Retinal pigment epithelial cell (primary cell): ENCODE results near the gene GSKIP.

Source experiments
- DNase-seq: peaks from one replicate; pipeline ENCODE4 v3.0.0-alpha.2; 2010; ENCODE audit warnings: low read depth
- H3K4me3 ChIP-seq: 2 replicates; pipeline ENCODE4 v1.5.1; 2011; ENCODE audit warnings: mild to moderate bottlenecking, low read length, control low read depth, moderate library complexity
- TF ChIP-seq, protein P1 (sequence below): conservative IDR thresholded peaks from 2 replicates; pipeline ENCODE4 v1.5.1; 2011; ENCODE audit warnings: low read depth, low read length, control low read depth, inconsistent platforms

Gene GSKIP

DNA sequence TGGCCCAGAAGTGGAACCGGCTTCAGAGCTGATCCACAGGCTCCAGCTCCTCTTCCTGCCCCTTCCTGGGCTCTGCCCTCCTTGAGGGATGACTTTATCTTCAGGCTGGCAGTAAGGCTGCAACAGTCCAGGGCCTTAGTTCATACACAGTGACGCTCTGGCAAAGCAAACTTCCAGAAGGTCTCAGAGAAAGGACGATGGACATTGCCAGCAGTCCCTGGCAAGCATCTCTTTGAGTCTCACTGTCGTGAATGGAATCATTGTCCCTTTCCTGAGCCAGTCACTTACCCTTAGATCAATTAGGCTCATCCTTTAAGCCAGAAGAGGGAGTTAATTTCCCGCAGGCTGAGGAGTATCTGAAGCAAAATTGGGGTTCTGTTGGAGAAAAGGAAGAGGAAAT lies 37.2 kb downstream of the GSKIP start:
- no peak for DNase-seq
- H3K4me3 ChIP-seq = no peak overlapping the region
- TF ChIP-seq, protein P1, sequence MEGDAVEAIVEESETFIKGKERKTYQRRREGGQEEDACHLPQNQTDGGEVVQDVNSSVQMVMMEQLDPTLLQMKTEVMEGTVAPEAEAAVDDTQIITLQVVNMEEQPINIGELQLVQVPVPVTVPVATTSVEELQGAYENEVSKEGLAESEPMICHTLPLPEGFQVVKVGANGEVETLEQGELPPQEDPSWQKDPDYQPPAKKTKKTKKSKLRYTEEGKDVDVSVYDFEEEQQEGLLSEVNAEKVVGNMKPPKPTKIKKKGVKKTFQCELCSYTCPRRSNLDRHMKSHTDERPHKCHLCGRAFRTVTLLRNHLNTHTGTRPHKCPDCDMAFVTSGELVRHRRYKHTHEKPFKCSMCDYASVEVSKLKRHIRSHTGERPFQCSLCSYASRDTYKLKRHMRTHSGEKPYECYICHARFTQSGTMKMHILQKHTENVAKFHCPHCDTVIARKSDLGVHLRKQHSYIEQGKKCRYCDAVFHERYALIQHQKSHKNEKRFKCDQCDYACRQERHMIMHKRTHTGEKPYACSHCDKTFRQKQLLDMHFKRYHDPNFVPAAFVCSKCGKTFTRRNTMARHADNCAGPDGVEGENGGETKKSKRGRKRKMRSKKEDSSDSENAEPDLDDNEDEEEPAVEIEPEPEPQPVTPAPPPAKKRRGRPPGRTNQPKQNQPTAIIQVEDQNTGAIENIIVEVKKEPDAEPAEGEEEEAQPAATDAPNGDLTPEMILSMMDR = no peak

- no peak overlapping the region for H3K4me3 ChIP-seq
- DNase-seq = no peak
- TF ChIP-seq, protein P1 = no peak
These were observed 40.1 kb downstream of the GSKIP start for GRCh38 chr14:96403409-96403808.

DNA sequence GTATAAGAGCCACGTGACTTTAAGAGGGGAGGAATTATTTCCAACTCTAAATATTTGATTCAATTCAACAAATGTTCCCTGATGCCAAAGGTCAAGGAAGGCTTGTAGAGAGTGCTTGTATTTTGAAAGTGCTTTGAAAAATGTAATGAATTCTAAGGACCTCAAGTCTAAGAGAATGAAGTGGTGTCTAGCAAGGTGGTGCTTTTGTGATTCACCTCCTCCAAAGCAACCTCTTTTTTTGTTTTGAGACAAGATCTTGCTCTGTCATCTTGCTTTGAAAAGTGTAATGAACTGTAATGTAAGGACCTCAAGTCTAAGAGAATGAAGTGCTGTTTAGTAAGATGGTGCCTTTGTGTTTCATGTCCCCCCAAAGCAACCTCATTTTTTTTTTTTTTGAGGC lies 42.4 kb downstream of the GSKIP start:
- H3K4me3 ChIP-seq = no peak overlapping the region
- TF ChIP-seq, protein P1 = no peak
- no peak for DNase-seq

DNA sequence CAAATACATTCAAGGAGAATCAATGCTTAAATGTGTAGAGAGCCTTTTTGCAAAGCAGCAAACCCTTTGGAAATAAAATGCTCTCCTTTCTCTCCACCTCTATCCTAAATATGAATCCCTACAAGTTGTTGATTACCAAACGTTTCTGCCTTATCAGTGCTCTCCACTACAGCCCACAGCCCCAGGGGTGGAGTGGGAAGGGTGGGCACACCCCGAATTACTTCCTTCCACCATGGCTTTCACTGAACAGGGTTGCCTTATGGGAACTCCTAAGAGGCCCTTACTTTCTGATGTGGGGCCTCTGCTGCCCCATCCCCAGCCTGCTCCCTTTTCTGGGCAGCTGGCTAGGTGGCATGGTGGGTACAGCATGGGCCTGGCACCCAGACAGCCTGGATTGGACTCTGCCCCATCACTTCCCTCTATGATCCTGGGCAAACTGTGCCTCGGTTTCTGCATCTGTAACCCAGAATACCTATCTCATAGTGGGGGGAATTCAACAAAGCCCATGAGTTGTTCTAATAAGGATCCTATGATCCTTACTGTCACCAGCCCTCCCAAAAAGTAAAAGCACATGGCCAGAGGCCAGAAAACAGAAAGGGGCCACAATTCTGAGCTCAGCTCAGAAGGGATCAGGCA lies 44.7 kb downstream of the GSKIP start:
- no peak overlapping the region for H3K4me3 ChIP-seq
- TF ChIP-seq, protein P1 = no peak

GRCh38 chr14:96408608-96409007 lies 45.3 kb downstream of the GSKIP start:
- no peak overlapping the region for H3K4me3 ChIP-seq

More for the DNA sequence above, 44.7 kb downstream of the GSKIP start:
- DNase-seq = no peak

DNA sequence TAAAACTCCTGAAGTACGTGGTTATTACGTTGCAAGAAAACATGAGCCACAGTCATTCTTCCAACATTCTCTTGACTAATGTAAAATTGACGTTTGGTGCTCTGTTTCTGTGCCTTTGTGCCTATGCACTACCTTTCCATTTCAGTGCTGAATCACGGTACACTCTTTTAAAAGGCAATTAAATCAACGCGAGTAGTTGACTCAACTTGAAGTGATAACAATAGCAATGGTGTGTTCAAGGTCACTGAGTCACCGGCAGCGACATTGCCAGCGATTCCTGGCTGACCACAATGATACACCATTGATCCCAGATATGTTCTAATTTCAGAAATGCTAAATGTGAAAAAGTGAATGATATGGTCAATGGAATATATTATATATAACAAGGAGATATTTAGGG lies 46.4 kb downstream of the GSKIP start:
- no peak overlapping the region for H3K4me3 ChIP-seq
- TF ChIP-seq, protein P1 = no peak
- no peak for DNase-seq

More at GRCh38 chr14:96408608-96409007, 45.3 kb downstream of the GSKIP start:
- DNase-seq = no peak
- TF ChIP-seq, protein P1 = no peak

- TF ChIP-seq, protein P1 = no peak
- H3K4me3 ChIP-seq = no peak overlapping the region
- DNase-seq = no peak
These were observed 46.8 kb downstream of the GSKIP start for GRCh38 chr14:96410119-96410518.
